DOHH2 (cell line): ENCODE results near the gene AQP12A.

ENCODE experiments used
- EZH2phosphoT487 ChIP-seq: fragments of 200-600 bp; sonication (generic); IDR thresholded peaks from 2 replicates; pipeline ENCODE4 v1.6.1; 2017; ENCODE audit warnings: borderline replicate concordance, mild to moderate bottlenecking, antibody characterized with exemption, low read length, moderate library complexity, mixed read lengths
- TF ChIP-seq, protein P1 (sequence below): fragments of 200-600 bp; sonication (generic); IDR thresholded peaks from one replicate; pipeline ENCODE4 v1.5.1; 2014; ENCODE audit warnings: antibody characterized with exemption, mild to moderate bottlenecking, low read depth, low read length; ENCODE audit not compliant: poor library complexity, severe bottlenecking

DNA sequence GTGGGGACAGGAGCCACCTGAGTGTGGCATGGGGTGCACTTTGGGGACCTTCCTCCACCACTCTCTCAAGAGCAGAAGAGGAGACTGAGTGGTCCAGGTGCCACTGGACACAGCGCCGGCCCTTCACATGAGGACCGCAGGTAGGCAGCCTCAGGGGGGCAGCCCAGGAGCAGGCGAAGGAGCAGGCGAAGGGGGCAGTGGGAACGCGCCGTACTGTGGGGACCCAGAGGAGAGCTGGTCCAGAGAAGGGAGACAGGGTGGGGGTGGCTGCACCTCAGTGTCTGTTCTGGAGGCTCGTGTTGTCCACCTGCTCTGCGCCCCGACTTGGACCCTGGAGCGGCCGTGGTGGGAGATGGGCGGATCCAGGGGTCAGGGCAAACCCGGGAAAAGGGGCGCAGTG is 55.0 kb downstream of the AQP12A start:
- TF ChIP-seq, protein P1, sequence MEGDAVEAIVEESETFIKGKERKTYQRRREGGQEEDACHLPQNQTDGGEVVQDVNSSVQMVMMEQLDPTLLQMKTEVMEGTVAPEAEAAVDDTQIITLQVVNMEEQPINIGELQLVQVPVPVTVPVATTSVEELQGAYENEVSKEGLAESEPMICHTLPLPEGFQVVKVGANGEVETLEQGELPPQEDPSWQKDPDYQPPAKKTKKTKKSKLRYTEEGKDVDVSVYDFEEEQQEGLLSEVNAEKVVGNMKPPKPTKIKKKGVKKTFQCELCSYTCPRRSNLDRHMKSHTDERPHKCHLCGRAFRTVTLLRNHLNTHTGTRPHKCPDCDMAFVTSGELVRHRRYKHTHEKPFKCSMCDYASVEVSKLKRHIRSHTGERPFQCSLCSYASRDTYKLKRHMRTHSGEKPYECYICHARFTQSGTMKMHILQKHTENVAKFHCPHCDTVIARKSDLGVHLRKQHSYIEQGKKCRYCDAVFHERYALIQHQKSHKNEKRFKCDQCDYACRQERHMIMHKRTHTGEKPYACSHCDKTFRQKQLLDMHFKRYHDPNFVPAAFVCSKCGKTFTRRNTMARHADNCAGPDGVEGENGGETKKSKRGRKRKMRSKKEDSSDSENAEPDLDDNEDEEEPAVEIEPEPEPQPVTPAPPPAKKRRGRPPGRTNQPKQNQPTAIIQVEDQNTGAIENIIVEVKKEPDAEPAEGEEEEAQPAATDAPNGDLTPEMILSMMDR: no peak
- no peak for TF ChIP-seq EZH2phosphoT487
